Neural progenitor cell (in vitro differentiated cells): ENCODE measurements around the gene EPHX1.

Experiments
- CTCF ChIP-seq: fragments of 200-600 bp; sonication (generic); IDR thresholded peaks from 2 replicates; pipeline ENCODE4 v1.5.1; 2017; ENCODE audit warnings: antibody characterized with exemption, mild to moderate bottlenecking
- EZH2phosphoT487 ChIP-seq: fragments of 200-600 bp; sonication (generic); IDR thresholded peaks from 2 replicates; pipeline ENCODE4 v1.6.1; 2017; ENCODE audit warnings: antibody characterized with exemption

- no peak for TF ChIP-seq CTCF
- TF ChIP-seq EZH2phosphoT487: no peak
Measured at GRCh38 chr1:225823811-225824261, 13.9 kb downstream of the EPHX1 start.
